GM12864 (cell line): ENCODE results near the gene NAA35.

Source experiments
- DNase-seq: peaks from one replicate; pipeline ENCODE4 v3.0.0-alpha.2; 2011; ENCODE audit warnings: low read depth
- H3K4me3 ChIP-seq: 2 replicates; pipeline ENCODE4 v1.5.1; 2011; ENCODE audit warnings: mild to moderate bottlenecking, low read depth, low read length, control low read depth
- CTCF ChIP-seq: IDR thresholded peaks from 2 replicates; pipeline ENCODE4 v1.5.1; 2011; ENCODE audit warnings: low read depth, mild to moderate bottlenecking, moderate library complexity, low read length, control low read depth, inconsistent platforms; ENCODE audit errors: missing control alignments

NAA35 gene

GRCh38 chr9:85987236-85987635, 46.3 kb downstream of the NAA35 start:
- no peak for TF ChIP-seq CTCF
- H3K4me3 ChIP-seq = no peak overlapping the region
- no peak for DNase-seq

- TF ChIP-seq CTCF = no peak
- no peak for DNase-seq
- H3K4me3 ChIP-seq = no peak overlapping the region
These were observed 53.2 kb downstream of the NAA35 start for GRCh38 chr9:85994191-85994590.

GRCh38 chr9:85995097-85995496, 54.2 kb downstream of the NAA35 start:
- TF ChIP-seq CTCF = no peak
- no peak overlapping the region for H3K4me3 ChIP-seq

GRCh38 chr9:85995599-85995998, 54.7 kb downstream of the NAA35 start:
- TF ChIP-seq CTCF = no peak
- no peak for DNase-seq
- H3K4me3 ChIP-seq = no peak overlapping the region

More at GRCh38 chr9:85995097-85995496, 54.2 kb downstream of the NAA35 start:
- DNase-seq = no peak

- no peak overlapping the region for H3K4me3 ChIP-seq
- DNase-seq = no peak
- no peak for TF ChIP-seq CTCF
These were observed 64.4 kb downstream of the NAA35 start for GRCh38 chr9:86005253-86005775.

GRCh38 chr9:86009133-86009532, 68.2 kb downstream of the NAA35 start:
- H3K4me3 ChIP-seq = no peak overlapping the region
- no peak for DNase-seq
- TF ChIP-seq CTCF = no peak

- no peak overlapping the region for H3K4me3 ChIP-seq
- TF ChIP-seq CTCF = no peak
- no peak for DNase-seq
These were observed 79.8 kb downstream of the NAA35 start for GRCh38 chr9:86020731-86021130.
